ACHN (cell line): ENCODE data around the gene STEAP3.

Source experiments
- DNase-seq: peaks from one replicate; pipeline ENCODE4 v3.0.0-alpha.2; 2015
- in situ Hi-C: cut with HindIII; loops from 2 replicates; pipeline ENCODE4 v1.10.0; 2017; ENCODE audit warnings: low sequenced_read_pairs, low pct_ligation_motif_present, low pct_unique_long_range_greater_than_20kb

STEAP3 gene

GRCh38 chr2:119279666-119280065, 56.0 kb downstream of the STEAP3 start:
- DNase-seq: no peak
- in situ Hi-C loops: no loop called here

GRCh38 chr2:119280680-119281079, 57.0 kb downstream of the STEAP3 start:
- in situ Hi-C loops: no loop called here
- no peak for DNase-seq

- in situ Hi-C loops: no loop called here
- no peak for DNase-seq
Measured at GRCh38 chr2:119282146-119282995, 58.7 kb downstream of the STEAP3 start.

GRCh38 chr2:119282996-119283511, 59.4 kb downstream of the STEAP3 start:
- in situ Hi-C loops: no loop called here
- no peak for DNase-seq

GRCh38 chr2:119283873-119284331, 60.3 kb downstream of the STEAP3 start:
- in situ Hi-C loops: no loop called here

GRCh38 chr2:119286661-119287060, 63.0 kb downstream of the STEAP3 start:
- DNase-seq: no peak
- in situ Hi-C loops: no loop called here

More at GRCh38 chr2:119283873-119284331, 60.3 kb downstream of the STEAP3 start:
- peak; percentile 77 for DNase-seq

GRCh38 chr2:119288576-119288975, 64.9 kb downstream of the STEAP3 start:
- no peak for DNase-seq
- in situ Hi-C loops: no loop called here

- DNase-seq: no peak
- in situ Hi-C loops: no loop called here
Measured at GRCh38 chr2:119289093-119289492, 65.5 kb downstream of the STEAP3 start.

- in situ Hi-C loops: no loop called here
- DNase-seq: no peak
Measured at GRCh38 chr2:119289642-119290041, 66.0 kb downstream of the STEAP3 start.

- in situ Hi-C loops: no loop called here
Measured at GRCh38 chr2:119290859-119291587, 67.4 kb downstream of the STEAP3 start.

GRCh38 chr2:119291588-119292167, 68.0 kb downstream of the STEAP3 start:
- in situ Hi-C loops: no loop called here
- DNase-seq: no peak

More at GRCh38 chr2:119290859-119291587, 67.4 kb downstream of the STEAP3 start:
- DNase-seq: peak; percentile 66

GRCh38 chr2:119292226-119292625, 68.6 kb downstream of the STEAP3 start:
- in situ Hi-C loops: no loop called here
- DNase-seq: no peak

- in situ Hi-C loops: no loop called here
- peak; percentile 7 for DNase-seq
Measured at GRCh38 chr2:119293254-119293653, 69.6 kb downstream of the STEAP3 start.

- in situ Hi-C loops: no loop called here
- DNase-seq: no peak
Measured at GRCh38 chr2:119293900-119294299, 70.3 kb downstream of the STEAP3 start.

- in situ Hi-C loops: no loop called here
- DNase-seq: no peak
Measured at GRCh38 chr2:119294671-119295070, 71.0 kb downstream of the STEAP3 start.

GRCh38 chr2:119295688-119296375, 72.2 kb downstream of the STEAP3 start:
- no peak for DNase-seq
- in situ Hi-C loops: no loop called here

GRCh38 chr2:119301413-119301812, 77.8 kb downstream of the STEAP3 start:
- in situ Hi-C loops: no loop called here
- no peak for DNase-seq

- in situ Hi-C loops: no loop called here
- no peak for DNase-seq
Measured at GRCh38 chr2:119304847-119305246, 81.2 kb downstream of the STEAP3 start.
